ENCODE measurements around the gene ANTXR1.
A peak's percentile ranks its signal among the peaks of the same experiment; 100 is the strongest.

The ANTXR1 gene

GRCh38 chr2:69116438-69116837 is 103.5 kb downstream of the ANTXR1 start:
- H3K4me3 ChIP-seq (ENCODE audit: low read length), result no peak overlapping the region
- TF ChIP-seq, protein P1, sequence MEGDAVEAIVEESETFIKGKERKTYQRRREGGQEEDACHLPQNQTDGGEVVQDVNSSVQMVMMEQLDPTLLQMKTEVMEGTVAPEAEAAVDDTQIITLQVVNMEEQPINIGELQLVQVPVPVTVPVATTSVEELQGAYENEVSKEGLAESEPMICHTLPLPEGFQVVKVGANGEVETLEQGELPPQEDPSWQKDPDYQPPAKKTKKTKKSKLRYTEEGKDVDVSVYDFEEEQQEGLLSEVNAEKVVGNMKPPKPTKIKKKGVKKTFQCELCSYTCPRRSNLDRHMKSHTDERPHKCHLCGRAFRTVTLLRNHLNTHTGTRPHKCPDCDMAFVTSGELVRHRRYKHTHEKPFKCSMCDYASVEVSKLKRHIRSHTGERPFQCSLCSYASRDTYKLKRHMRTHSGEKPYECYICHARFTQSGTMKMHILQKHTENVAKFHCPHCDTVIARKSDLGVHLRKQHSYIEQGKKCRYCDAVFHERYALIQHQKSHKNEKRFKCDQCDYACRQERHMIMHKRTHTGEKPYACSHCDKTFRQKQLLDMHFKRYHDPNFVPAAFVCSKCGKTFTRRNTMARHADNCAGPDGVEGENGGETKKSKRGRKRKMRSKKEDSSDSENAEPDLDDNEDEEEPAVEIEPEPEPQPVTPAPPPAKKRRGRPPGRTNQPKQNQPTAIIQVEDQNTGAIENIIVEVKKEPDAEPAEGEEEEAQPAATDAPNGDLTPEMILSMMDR (conservative IDR thresholded peaks at IDR 0.05; ENCODE audit: low read depth, low read length), result no peak
- peak; percentile 14 for DNase-seq (ENCODE audit: low read depth)

- DNase-seq (ENCODE audit: low read depth), result no peak
- TF ChIP-seq, protein P1 (conservative IDR thresholded peaks at IDR 0.05; ENCODE audit: low read depth, low read length), result no peak
These were observed 105.6 kb downstream of the ANTXR1 start for GRCh38 chr2:69118609-69119008.

DNA sequence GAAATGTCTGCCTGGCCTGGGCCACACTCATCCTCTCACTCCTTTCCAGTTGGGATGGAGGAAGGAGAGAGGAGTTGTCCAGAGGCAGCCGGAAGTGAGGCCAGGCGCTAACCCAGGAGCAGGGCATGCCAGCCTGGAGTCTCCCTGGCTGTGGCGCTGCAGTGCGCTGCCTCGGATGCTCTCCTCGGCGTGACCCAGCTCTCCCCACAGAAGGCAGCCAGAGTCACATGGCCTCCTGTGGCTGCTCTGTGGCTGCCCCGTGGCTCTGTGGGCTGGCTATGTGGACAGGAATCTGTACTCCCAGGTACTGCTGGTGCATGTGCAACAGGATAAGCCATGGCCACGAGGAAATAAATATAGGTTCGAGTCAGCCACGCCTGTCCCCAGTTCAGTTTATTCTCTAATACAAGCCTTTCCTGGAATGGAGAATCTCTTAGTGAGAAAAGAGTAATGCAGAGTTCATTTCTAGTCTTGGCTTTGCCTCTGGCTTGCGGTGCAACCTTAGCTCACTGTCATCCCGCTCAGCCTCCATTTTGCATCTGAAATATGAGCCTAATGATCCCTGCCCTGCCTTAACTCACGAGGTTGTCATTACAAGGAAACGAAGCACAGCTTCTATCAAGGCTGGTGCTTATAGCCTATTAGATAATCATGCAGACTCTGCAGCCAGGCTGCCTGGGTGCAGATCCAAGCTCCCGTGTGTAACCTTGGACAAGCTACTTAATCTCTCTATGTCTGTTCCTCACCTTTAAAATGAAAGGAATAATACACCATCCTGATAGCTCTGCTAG is 106.3 kb downstream of the ANTXR1 start:
- H3K4me3 ChIP-seq (ENCODE audit: low read length), result no peak overlapping the region
- no peak for DNase-seq (ENCODE audit: low read depth)
- TF ChIP-seq, protein P1 (conservative IDR thresholded peaks at IDR 0.05; ENCODE audit: low read depth, low read length), result no peak

More at GRCh38 chr2:69118609-69119008, 105.6 kb downstream of the ANTXR1 start:
- no peak overlapping the region for H3K4me3 ChIP-seq (ENCODE audit: low read length)

DNA sequence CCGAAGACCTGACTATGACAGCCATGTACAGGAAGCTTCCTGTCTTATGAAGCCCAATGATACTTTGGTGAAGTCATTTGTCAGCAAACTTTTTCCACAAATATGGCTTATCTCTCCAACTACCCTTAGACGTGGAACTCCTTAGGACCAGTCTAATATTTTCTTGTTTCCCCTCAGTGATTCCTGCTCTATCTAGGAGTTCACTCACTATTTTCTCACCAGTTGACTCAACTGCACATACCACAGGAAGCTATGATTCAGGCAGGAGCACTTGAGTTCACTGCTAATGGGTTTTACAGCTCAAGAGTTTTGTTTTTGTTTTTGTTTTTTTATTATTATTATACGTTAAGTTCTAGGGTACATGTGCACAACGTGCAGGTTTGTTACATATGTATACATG is 109.3 kb downstream of the ANTXR1 start:
- no peak for DNase-seq (ENCODE audit: low read depth)
- H3K4me3 ChIP-seq (ENCODE audit: low read length), result no peak overlapping the region
- TF ChIP-seq, protein P1 (conservative IDR thresholded peaks at IDR 0.05; ENCODE audit: low read depth, low read length), result no peak

GRCh38 chr2:69123182-69123581 is 110.2 kb downstream of the ANTXR1 start:
- DNase-seq (ENCODE audit: low read depth), result no peak
- no peak overlapping the region for H3K4me3 ChIP-seq (ENCODE audit: low read length)
- TF ChIP-seq, protein P1 (conservative IDR thresholded peaks at IDR 0.05; ENCODE audit: low read depth, low read length), result no peak

DNA sequence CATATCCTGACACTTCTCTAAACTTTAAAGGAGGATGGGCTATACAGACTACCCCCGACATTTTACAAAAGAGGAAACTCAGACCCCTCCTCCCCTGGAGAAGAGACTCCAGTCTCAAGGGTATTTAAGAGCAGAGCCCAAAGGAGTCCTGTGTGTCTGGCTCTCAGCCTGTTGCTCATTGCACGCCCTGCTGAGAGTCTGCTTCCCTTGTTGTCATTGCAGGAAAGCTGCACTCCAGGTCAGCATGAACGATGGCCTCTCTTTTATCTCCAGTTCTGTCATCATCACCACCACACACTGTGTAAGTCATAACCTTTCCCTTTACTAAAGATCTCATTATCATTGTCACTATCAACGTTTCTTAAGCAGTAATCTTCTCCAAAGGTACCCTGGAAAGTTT is 111.4 kb downstream of the ANTXR1 start:
- DNase-seq (ENCODE audit: low read depth), result no peak
- no peak overlapping the region for H3K4me3 ChIP-seq (ENCODE audit: low read length)
- TF ChIP-seq, protein P1 (conservative IDR thresholded peaks at IDR 0.05; ENCODE audit: low read depth, low read length), result no peak

DNA sequence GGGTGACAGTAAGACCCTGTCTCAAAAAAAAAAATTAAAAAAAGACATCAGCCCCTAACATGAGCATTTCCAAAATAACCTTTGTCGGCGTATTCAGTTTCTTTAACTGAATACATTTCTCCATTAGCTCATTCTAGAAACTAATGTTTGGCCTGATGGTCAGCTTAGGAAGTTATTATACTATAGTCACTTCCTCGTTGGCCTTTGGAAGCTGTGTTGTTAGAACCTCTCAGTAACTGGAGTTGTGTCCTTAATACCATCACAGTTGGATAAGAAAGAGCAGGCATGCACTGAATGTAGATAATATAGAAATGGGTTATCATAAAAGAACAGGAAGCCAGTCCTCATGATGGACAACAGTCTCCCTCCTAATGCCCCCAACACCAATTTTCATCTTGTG is 112.8 kb downstream of the ANTXR1 start:
- TF ChIP-seq, protein P1 (conservative IDR thresholded peaks at IDR 0.05; ENCODE audit: low read depth, low read length), result no peak
- H3K4me3 ChIP-seq (ENCODE audit: low read length), result no peak overlapping the region
- DNase-seq (ENCODE audit: low read depth), result no peak

All from retinal pigment epithelial cell (primary cell).